Measurements from ENCODE around the gene NLRC5.

Gene NLRC5

GRCh38 chr16:57084257-57084770, 95.0 kb downstream of the NLRC5 start:
- H3K4me3 ChIP-seq (ENCODE audit: low read depth, low read length), result no peak overlapping the region
- ChIA-PET POLR2A (interaction anchor here (1.2 kb wide), 1 partner anchor 9 kb away, joined by 4 read pairs; no protein-coding TSS in a partner anchor), CTCF (interaction anchor here (0.6 to 3.1 kb wide), 30 partner anchors 9 to 733 kb away, joined by 3 to 24 read pairs (median 4); partner anchors contain the start of gene CPNE2)
- H3K36me3 ChIP-seq (ENCODE audit: control insufficient read depth in 2 of 2, insufficient read depth in 1 of 2, low read length in 2 of 2), result no peaks in the 10 kb centered on the region
- no peak overlapping the region for H3K27ac ChIP-seq (ENCODE audit: extremely low read depth, low read depth, low read length)
- H3K4me1 ChIP-seq (ENCODE audit: control insufficient read depth, insufficient read depth, low read length), result no peaks in the 10 kb centered on the region
- H3K9me3 ChIP-seq (ENCODE audit: control insufficient read depth, insufficient read depth, low read depth, low read length), result no peaks in the 10 kb centered on the region
- TF ChIP-seq ZNF654 (tag by site-specific recombination; IDR thresholded peaks at IDR 0.05; ENCODE audit: low read depth) (peak; percentile 64), ZNF660 (tag by site-specific recombination; IDR thresholded peaks at IDR 0.05) (peak; percentile 43), HOXC10 (CRISPR knock-in tag; IDR thresholded peaks at IDR 0.05) (no peak), ZBTB44 (tag by site-specific recombination; IDR thresholded peaks at IDR 0.05) (no peak), ZNF23 (tag by site-specific recombination; IDR thresholded peaks at IDR 0.05; ENCODE audit: borderline replicate concordance) (no peak), REPIN1 (tag by site-specific recombination; IDR thresholded peaks at IDR 0.05; ENCODE audit: low read depth) (no peak), ZNF416 (tag by site-specific recombination; IDR thresholded peaks at IDR 0.05) (no peak), ZNF510 (tag by site-specific recombination; IDR thresholded peaks at IDR 0.05; ENCODE audit: insufficient replicate concordance) (no peak), ZNF324 (tag by site-specific recombination; IDR thresholded peaks at IDR 0.05) (no peak), ZNF426 (tag by site-specific recombination; IDR thresholded peaks at IDR 0.05) (no peak), ZNF529 (tag by site-specific recombination; IDR thresholded peaks at IDR 0.05; ENCODE audit: insufficient replicate concordance) (no peak), ZNF560 (tag by site-specific recombination; IDR thresholded peaks at IDR 0.05; ENCODE audit: borderline replicate concordance) (no peak), SP7 (tag by site-specific recombination; IDR thresholded peaks at IDR 0.05) (no peak), ZNF707 (tag by site-specific recombination; IDR thresholded peaks at IDR 0.05) (no peak), ZFP69B (tag by site-specific recombination; IDR thresholded peaks at IDR 0.05) (peak; percentile 94), ZNF600 (tag by site-specific recombination; IDR thresholded peaks at IDR 0.05) (no peak), KLF8 (tag by site-specific recombination; IDR thresholded peaks at IDR 0.05) (no peak), ZNF394 (tag by site-specific recombination; IDR thresholded peaks at IDR 0.05; ENCODE audit: borderline replicate concordance) (no peak), ZNF292 (tag by site-specific recombination; IDR thresholded peaks at IDR 0.05; ENCODE audit: borderline replicate concordance, low read depth) (no peak), ZNF623 (tag by site-specific recombination; IDR thresholded peaks at IDR 0.05) (no peak), ZSCAN30 (tag by site-specific recombination; IDR thresholded peaks at IDR 0.05) (no peak), ZSCAN16 (tag by site-specific recombination; IDR thresholded peaks at IDR 0.05) (no peak), CTCF (tag by site-specific recombination; IDR thresholded peaks at IDR 0.05) (peak; percentile 90), ZSCAN5A (tag by site-specific recombination; IDR thresholded peaks at IDR 0.05) (no peak)
- TF ChIP-seq, protein P1, sequence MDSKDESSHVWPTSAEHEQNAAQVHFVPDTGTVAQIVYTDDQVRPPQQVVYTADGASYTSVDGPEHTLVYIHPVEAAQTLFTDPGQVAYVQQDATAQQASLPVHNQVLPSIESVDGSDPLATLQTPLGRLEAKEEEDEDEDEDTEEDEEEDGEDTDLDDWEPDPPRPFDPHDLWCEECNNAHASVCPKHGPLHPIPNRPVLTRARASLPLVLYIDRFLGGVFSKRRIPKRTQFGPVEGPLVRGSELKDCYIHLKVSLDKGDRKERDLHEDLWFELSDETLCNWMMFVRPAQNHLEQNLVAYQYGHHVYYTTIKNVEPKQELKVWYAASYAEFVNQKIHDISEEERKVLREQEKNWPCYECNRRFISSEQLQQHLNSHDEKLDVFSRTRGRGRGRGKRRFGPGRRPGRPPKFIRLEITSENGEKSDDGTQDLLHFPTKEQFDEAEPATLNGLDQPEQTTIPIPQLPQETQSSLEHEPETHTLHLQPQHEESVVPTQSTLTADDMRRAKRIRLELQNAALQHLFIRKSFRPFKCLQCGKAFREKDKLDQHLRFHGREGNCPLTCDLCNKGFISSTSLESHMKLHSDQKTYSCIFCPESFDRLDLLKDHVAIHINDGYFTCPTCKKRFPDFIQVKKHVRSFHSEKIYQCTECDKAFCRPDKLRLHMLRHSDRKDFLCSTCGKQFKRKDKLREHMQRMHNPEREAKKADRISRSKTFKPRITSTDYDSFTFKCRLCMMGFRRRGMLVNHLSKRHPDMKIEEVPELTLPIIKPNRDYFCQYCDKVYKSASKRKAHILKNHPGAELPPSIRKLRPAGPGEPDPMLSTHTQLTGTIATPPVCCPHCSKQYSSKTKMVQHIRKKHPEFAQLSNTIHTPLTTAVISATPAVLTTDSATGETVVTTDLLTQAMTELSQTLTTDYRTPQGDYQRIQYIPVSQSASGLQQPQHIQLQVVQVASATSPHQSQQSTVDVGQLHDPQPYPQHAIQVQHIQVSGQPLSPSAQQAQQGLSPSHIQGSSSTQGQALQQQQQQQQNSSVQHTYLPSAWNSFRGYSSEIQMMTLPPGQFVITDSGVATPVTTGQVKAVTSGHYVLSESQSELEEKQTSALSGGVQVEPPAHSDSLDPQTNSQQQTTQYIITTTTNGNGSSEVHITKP (tag by site-specific recombination; IDR thresholded peaks at IDR 0.05), result peak; percentile 70
- TF ChIP-seq, protein P2, sequence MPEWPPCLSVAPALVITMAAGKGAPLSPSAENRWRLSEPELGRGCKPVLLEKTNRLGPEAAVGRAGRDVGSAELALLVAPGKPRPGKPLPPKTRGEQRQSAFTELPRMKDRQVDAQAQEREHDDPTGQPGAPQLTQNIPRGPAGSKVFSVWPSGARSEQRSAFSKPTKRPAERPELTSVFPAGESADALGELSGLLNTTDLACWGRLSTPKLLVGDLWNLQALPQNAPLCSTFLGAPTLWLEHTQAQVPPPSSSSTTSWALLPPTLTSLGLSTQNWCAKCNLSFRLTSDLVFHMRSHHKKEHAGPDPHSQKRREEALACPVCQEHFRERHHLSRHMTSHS (tag by site-specific recombination; IDR thresholded peaks at IDR 0.05), result no peak
- TF ChIP-seq, protein P3, sequence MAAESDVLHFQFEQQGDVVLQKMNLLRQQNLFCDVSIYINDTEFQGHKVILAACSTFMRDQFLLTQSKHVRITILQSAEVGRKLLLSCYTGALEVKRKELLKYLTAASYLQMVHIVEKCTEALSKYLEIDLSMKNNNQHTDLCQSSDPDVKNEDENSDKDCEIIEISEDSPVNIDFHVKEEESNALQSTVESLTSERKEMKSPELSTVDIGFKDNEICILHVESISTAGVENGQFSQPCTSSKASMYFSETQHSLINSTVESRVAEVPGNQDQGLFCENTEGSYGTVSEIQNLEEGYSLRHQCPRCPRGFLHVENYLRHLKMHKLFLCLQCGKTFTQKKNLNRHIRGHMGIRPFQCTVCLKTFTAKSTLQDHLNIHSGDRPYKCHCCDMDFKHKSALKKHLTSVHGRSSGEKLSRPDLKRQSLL (tag by site-specific recombination; IDR thresholded peaks at IDR 0.05), result no peak
